Measurements from ENCODE around the gene CGN.
A peak's percentile ranks its signal among the peaks of the same experiment; 100 is the strongest.

DNA sequence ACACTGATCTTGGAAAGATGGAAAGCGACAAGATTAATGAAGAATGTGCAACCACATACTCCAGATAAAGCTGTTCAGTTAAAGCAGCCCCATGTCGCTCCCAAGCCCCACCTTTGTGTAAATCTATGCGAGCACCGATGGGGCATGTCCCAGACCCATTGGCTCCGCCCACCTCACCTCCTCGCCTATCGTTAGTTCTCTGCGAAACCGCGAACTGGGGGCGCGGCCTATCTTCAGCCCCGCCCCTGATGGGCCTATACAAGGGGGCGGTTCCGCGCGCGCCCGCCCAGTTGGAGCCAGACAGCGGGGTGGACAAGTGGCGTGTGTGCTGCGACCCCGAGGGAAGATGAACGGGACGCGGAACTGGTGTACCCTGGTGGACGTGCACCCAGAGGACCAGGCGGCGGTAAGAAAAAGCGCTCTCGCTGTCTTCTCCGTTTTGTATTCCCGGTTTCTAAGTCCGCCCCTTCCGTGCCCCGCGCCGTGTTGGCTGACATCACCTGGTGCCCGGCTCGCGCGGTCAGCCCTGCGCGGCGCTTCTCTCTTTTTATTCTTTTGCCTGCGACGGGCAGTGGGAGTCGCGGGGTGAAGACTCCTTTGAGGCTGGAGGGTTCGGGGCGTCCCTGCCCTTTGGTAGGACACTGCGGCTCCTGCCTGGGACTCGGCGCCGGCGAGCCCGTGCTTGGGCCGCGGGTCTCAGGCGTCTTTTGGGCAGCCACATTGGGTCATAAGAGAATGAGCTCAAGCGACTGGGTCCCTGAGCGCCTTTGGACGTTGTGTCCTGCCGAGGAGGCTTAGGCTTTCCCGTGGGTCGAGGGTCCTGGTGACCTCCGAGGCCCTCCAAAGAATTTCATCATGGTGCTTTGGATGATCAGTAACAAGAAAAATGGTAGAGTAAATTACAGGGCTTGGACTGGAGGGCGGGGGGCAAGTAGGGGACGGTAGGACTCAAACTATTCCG lies 29.1 kb downstream of the CGN start, which contains the start of gene TUFT1:
- TF ChIP-seq POLR2A (IDR thresholded peaks at IDR 0.05) (peak in 2 of 3 donors; percentile 25 to 32), POLR2AphosphoS5 (IDR thresholded peaks at IDR 0.05) (peak; percentile 92 to 94 (median 93))
- TF ChIP-seq, protein P1, sequence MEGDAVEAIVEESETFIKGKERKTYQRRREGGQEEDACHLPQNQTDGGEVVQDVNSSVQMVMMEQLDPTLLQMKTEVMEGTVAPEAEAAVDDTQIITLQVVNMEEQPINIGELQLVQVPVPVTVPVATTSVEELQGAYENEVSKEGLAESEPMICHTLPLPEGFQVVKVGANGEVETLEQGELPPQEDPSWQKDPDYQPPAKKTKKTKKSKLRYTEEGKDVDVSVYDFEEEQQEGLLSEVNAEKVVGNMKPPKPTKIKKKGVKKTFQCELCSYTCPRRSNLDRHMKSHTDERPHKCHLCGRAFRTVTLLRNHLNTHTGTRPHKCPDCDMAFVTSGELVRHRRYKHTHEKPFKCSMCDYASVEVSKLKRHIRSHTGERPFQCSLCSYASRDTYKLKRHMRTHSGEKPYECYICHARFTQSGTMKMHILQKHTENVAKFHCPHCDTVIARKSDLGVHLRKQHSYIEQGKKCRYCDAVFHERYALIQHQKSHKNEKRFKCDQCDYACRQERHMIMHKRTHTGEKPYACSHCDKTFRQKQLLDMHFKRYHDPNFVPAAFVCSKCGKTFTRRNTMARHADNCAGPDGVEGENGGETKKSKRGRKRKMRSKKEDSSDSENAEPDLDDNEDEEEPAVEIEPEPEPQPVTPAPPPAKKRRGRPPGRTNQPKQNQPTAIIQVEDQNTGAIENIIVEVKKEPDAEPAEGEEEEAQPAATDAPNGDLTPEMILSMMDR (IDR thresholded peaks at IDR 0.05 in 8 of 11, conservative IDR thresholded peaks at IDR 0.05 in 3 of 11), result peak in 1 of 11 experiments; percentile 8

Data from spleen (tissue), 7 donors.